ENCODE results near the gene ELOVL1.
A peak's percentile ranks its signal among the peaks of the same experiment; 100 is the strongest.

Gene ELOVL1

DNA sequence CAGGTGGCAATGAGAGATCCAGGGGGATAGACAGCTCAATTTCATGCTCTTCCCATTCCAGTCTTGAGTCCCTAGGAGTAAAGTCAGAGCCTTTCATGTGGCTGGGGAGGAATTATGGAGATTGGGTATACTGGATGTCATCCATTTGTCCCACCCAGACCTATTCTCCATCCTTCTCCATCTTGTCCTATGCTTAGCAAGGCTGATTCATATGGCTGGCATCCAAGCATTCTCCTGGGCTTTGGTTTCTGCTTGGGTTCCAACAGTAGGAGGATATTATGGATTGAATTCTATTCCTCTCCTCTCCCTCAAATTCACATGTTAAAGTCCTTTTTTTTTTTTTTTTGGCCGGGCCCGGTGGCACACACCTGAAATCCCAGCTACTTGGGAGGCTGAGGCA is 12.9 kb downstream of the ELOVL1 start:
- DNase-seq (ENCODE audit: low spot score) = no peak

DNA sequence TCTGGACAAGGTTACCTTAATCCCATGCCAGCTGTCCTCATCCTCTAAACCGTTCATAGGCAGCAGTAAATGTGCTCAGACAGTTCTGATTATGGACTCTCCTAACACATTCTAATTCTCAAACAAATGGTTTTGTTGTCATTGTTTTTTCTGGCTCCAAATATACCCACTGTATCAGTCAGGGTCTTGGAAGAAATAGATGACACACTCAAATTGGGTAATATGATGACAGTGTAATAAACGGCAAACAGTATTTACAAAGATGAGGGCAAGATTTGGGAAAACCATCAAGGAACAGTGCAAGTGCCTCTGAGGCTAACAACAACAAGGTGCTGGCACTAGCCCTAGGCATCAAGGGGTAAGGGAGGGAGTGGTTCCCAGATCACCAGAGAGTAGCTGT is 13.3 kb downstream of the ELOVL1 start:
- DNase-seq (ENCODE audit: low spot score) = no peak

DNA sequence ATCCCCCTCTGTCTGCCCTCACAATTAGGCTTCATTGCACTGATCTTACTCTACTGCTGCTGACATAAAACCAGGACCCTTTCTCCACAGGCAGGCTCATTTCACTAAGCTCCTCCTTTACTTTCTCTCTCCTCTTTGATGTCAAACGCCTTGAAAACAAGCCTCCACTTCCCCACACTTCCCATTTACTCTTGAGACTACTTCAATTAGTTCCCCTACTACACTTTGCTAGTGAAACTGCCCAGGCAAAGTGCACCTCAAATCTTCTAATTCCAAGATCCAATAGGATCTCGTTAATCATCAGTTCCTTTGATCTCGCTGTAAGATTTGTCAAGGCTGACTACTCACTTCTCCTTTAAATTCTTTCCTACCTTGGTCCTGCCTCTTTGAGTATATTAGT is 14.9 kb downstream of the ELOVL1 start:
- no peak for DNase-seq (ENCODE audit: low spot score)

DNA sequence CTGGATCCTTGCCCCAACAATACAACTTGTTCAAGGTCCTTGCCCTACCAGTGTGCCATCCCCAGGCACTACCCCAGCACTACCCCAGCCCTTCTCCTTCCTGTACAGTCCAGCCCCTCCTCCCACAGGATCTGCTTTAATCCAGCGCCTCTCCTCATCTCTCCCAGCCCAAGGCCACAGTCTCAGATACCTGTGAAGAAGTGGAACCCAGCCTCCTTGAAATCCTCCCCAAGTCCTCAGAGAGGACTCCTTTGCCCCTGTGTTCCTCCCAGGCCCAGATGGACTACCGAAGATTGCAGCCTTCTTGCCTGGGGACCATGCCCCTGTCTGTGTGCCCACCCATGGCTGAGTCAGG is 15.5 kb downstream of the ELOVL1 start:
- no peak for DNase-seq (ENCODE audit: low spot score)

DNA sequence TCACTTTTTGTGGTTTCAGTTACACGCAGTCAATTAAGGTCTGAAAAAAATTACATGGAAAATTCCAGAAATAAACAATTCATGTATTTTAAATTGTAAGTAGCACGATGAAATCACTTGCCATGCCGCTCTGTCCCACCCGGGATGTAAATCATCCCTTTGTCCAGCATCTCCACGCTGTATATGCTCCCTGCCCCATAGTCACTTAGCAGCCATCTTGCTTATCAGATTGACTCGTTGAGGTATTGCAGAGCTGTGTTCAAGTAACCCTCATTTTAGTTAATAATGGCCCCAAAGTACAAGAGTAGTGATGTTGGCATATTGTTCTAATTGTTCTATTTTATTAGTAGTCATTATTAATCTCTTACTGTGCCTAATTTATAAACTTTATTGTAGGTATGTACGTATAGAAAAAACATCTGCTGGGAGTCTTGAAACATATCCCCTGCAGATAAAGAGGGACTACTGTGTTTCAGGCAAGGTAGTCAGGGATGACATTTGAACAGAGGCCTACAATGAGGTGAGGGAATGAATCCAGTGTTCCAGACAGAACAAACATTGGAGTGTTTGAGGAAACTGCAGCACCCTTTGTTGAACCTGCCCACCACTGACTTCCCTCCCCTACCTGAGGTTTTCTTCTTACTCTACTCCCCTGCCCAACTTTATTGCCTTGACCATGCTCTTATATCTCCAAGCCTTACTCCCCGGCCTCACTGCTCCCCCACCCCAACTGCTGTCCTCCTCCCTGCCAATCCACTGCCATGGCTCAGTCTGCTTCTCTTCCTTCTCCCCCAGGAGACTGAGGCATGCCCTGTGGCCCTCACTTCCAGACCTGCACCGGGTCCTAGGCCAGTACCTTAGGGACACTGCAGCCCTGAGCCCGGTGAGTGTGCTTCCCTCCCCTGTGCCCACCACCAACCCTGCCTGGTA is 16.1 kb downstream of the ELOVL1 start:
- DNase-seq (ENCODE audit: low spot score) = no peak

DNA sequence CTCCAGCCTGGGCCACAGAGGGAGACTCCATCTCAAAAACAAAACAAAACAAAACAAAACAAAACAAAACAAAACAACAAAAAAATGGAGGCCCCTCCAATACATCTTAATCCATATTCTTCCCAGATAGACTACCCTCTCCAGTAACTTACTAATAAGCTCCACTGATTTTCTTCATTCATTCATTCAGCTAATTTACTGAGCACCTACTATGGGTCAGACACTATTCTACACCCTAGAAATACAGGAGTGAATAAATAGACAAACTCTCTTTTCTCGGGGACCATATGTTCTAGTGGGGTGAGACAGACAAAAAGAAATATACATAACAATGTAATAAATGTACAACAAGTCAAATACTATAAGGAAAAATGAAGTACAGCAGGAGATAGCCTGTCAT is 16.8 kb downstream of the ELOVL1 start:
- no peak for DNase-seq (ENCODE audit: low spot score)

DNA sequence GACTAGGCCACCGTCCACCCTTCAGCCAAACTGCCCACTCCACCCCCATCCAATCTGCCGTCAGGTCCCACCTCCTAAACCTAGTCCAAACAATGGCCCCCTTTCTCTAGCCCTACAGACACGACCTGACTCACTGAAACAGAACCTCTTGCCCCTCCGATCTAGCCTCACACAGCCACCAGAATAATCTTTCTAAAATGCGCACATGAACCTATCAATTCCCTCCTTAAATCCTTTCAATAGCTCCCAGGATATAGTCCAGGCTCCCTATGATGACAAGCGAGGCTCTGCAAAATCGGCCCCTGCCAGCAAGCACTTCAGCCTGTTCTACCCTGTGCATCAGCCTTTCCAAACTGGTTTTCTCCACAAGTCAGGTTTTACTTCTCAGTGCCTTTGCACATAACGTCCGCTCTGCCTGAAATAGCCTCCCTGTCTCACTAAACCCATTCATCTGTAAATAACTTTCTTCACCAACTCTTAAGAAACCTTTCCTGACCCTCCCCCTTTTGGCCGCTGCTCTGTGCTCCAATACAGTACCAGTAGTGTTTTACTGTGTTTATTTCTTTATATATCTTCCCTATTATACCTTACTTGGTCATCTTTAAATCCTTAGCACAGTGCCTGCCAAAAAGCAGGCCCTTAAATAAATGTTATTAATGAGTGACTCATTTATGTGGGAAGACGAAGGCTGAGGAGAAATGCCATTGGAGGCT is 18.1 kb downstream of the ELOVL1 start:
- DNase-seq (ENCODE audit: low spot score) = no peak

DNA sequence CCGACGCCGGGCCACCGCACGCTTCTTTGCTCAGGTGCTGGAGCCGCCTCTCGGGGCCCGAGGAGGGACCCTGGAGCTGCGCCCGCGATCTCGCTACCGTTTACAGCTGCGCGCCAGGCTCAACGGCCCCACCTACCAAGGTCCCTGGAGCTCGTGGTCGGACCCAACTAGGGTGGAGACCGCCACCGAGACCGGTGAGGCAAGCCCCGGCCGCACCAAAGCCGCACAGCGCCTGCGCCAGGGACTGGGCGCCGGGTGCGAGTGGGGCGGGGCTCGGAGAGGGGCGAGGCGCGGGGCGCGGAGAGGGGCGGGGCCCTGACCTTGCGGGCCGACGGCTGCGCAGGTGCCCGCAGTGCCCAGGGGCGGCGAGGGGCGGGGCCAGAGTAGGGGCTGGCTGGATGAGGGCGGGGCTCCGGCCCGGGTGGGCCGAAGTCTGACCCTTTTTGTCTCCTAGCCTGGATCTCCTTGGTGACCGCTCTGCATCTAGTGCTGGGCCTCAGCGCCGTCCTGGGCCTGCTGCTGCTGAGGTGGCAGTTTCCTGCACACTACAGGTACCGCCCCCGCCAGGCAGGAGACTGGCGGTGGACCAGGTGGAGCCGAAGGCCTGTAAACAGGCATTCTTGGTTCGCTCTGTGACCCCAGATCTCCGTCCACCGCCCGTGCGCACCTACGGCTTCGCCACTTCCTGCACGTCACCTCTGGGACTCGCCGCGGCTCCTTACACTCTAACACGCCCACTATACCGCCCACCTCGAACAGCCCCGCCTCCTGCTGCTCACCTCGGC is 18.8 kb downstream of the ELOVL1 start:
- DNase-seq (ENCODE audit: low spot score) = no peak

DNA sequence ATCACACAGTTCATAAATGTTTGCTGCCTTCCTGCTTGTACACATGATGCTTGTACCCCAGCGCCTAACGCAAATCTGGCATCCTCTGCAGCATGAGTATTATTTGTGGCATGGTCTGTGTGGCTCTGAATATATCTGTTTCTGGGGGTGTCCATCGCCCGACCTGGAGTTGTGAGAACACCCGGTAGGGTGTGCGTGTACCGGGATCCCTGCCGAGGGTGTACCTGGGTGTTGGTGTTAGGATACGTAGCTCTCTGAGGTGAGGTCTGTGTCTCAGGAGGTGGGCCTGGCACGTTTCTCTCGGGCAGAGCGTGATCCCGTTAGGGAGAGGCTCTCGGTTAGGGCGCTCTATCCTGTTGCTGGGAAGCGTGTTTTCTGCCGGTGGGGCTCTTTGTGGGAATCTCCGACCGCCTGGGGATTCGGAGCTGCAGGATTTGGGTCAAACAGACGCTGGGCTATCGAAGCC is 19.4 kb downstream of the ELOVL1 start:
- no peak for DNase-seq (ENCODE audit: low spot score)

DNA sequence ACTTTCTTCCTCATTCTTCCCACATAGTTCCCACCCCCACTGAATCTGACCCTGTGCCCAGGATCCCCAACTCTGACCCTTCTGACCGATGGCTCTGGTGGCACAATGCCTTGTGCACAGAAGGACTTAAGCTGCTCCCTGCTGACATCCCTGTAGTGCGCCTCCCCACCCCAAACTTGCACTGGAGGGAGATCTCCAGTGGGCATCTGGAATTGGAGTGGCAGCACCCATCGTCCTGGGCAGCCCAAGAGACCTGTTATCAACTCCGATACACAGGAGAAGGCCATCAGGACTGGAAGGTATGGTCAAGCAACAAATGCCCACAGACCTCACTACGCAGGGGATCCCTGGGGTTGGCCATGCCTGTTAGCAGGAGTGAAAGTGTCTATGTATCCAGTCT is 21.2 kb downstream of the ELOVL1 start:
- DNase-seq (ENCODE audit: low spot score) = no peak

DNA sequence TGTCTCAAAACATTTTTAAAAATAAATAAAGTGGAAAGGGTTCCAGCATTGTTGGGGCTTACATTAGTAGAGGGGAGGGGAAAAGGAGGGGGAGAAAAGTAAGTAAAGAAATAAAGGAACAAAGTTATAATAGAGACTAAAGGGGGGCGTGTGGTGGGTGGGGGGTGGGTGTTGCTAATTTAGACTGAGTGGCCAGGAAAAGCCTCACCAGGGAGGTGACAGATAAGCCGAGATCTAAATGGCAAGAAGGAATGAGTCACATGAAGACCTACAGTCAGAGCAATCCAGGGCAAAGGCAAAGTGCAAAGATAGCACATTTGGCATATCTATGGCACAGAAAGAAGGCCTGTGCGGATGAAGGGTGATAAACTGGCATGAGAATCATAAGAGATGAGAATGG is 22.7 kb downstream of the ELOVL1 start:
- DNase-seq (ENCODE audit: low spot score) = no peak

DNA sequence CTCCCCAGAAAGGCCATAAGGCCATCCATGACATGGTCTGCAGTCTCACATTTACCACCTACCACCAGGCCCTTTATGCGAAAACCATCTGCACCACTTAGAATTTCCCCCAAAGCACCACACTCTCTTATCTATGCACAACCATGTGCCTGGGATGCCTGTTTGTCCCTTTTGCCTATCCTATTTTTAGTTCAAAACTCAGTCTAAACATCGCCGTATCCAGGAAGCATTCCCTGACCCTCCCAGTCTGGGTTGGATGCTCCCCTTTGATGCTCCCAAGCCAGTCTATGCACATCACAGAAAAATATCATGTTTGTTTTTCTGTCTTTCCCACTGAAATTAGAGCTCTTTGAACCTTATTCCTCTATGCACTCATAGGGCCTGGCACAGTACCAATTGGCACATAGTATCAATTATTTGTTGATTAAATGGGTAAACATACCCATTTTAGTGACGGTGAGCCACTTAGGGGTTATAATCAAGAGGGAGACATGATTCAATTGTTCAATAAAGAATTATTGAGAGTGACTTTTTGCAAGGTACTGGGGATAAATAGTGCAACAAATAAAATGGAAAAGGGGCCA is 23.5 kb downstream of the ELOVL1 start:
- no peak for DNase-seq (ENCODE audit: low spot score)

DNA sequence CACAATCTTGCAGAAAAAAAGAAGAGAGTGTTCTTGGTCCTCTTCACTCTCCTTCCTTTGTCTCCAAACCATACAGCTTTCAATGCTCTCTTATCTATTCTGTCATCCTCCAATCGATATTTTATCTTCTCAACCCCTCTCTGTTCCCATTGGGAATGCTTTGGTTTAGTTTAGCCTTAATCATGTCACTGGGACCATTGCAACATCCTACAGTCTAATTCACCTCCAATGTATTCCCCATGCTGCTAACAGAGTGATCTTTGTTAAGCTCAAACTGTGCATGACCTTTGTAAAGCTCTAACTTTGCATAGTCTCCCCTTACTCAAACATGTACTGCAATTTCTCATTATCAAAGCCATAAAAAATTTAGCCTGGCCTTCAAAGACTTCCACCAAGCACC is 27.3 kb downstream of the ELOVL1 start:
- DNase-seq (ENCODE audit: low spot score) = no peak

DNA sequence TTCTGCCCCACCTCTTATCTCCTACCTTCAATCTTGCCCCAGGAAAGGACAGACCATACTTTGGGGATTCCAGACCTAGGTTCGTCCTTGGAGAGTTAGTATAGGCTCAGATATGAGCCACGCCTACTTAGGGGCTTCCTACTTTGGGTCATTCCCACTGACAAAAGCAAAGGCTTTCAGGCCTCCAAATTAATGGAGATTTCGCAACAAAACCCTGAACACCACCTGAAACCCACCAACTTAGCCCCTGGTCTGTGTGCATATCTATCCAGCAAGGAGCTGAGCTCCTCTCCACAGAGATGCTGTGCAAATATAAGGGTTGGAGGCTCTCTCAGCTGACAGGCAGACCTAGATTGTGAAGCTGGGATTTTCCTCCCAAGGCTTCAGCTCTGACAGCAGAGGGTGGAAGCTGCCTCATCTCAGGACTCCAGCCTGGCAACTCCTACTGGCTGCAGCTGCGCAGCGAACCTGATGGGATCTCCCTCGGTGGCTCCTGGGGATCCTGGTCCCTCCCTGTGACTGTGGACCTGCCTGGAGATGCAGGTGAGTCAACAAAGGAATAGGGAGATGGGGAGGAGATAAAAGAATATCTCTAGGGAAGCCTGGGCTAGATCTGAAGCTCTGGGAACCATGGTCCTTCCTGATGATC is 28.1 kb downstream of the ELOVL1 start:
- no peak for DNase-seq (ENCODE audit: low spot score)

DNA sequence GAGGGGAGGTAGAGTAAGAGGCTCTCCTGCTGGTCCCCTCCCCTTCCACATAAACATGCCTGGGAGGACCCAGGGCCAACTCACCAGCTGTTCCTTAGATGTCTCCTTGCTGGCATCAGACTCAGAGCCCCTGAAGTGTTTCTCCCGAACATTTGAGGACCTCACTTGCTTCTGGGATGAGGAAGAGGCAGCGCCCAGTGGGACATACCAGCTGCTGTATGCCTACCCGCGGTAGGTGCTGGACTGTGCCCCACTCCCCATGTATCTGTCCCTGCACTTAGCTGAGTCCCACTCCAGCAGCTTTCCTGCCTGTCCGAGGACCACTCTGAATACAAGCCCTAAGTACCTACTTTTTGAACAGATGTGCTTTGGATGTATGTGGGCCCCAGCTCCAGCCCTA is 29.8 kb downstream of the ELOVL1 start:
- DNase-seq (ENCODE audit: low spot score) = no peak

DNA sequence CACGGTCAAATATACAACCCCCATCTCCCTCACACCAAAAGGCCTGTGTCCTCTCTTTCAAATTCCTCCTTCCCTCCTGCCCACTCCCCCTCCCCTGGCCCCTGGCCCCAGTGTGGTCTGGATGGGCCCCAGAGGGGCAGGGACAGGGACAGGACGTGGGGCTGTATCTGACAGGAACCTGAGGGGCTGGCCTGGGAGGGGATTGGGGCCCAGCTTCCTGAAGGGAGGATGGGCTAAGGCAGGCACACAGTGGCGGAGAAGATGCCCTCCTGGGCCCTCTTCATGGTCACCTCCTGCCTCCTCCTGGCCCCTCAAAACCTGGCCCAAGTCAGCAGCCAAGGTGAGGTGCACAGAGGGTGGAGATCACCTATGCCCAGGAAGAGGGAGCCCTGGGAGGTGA is 30.2 kb downstream of the ELOVL1 start, which contains the start of gene MPL:
MPL (plus strand) TSS at position 231 of the 400 bp plus-strand sequence; CDS start at position 262, 31 bp downstream.
- DNase-seq (ENCODE audit: low spot score) = no peak

DNA sequence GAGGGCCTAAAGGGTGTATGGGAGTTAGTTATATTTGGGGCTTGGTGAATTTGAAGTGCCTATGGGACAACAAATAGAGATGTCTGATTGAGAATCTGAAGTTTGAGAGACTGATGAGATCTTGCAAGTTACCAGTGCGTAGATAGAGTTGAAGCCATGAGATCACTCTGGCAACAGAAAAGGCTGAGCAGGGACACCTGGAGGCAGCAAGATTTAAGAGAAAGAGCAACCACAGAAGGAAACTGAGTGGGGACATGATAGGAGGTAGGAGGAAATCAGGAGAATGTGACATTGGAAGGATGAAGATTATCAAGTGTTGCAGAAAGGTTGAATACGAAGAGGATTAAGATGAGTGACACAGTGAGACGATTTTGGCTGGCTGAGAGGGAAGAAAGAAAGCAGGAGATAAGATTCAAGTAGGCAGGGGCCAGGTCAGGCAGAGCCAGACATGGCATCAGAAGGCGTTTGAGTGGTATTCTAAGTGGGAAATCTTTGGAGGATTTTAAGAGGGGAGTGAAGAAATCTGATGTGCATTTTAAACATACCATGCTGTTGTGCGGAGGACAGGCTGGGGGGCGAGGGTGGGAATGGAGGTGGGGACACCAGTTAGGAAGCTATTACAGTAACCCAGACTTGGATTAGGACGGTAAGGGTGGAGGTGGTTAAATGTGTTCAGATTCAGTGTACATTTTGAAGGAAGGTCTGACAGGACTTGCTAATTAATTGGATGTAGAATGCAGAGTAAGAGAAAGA is 33.2 kb downstream of the ELOVL1 start:
- no peak for DNase-seq (ENCODE audit: low spot score)

DNA sequence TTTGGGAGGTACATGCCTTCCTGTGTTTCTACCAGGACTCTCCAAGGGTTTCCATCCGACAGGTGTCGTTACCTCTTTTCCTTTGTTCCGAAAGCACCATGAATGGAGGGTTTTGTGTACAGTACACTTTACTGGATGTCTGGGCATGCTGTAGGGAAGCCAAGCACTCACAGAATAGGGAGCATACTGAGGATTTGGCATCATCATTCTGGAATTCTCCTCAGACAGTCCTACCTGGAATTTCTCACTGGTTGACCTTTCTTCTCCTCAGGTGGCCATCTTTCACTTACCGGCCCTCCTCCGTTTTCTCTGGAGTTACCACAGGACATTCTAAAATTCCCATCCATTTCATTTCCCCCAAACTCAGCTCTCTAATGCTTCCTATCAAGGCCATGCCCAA is 36.1 kb downstream of the ELOVL1 start:
- DNase-seq (ENCODE audit: low spot score) = no peak

DNA sequence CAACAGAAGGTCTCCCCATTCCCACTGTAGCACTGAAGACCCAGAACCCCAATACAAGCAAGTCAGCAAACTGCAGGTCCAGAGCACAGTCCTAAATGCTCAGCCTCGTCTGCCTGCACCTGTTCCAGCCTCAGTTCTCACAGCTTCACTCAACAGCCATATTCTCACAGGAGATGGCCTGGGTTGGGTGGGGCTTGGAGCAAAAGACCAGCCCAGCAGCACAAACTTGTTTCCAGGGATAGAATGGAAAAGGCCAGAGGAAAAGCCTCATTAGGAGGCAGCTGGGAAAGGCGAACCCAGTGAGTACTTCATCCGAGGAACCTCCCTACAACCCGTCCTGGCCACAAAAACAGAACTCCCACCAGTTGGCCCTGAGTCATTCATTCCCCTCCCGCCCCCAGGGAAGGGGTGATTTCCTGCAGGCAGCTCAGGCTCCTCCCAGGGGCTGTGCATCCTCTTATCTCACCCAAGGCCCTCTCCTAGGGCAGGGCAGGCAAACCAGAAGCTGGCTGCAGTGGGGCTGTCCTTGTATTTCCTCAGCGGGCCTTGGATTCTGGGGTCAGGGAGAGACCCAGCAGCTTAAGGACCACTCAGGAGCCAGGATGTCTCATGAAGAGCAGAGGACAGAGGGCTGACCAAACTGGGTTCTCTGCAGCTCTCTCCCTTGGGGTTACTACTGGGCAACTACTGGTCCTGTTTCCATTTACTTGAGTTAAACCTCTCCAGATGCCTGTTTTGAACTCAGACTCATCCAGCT is 37.6 kb downstream of the ELOVL1 start:
- DNase-seq (ENCODE audit: low spot score) = peak; percentile 28

Data from activated CD4-positive, alpha-beta T cell treated with anti-CD3 and anti-CD28 coated beads, Interleukin-2, Interleukin-4, amounts not matched to agents 100 ng/mL and 50 ng/mL, durations not matched to agents 16 hours and 8 hours (primary cell).